ENCODE data around the gene SMPD1.
A peak's percentile ranks its signal among the peaks of the same experiment; 100 is the strongest.

The SMPD1 gene

GRCh38 chr11:6389905-6390717, at the start of gene SMPD1:
SMPD1 (plus strand) TSS chr11:6390474; CDS start chr11:6390599, 125 bp downstream.
- peak; percentile 57 for TF ChIP-seq ZFX (IDR thresholded peaks at IDR 0.05)
- TF ChIP-seq, protein P1, sequence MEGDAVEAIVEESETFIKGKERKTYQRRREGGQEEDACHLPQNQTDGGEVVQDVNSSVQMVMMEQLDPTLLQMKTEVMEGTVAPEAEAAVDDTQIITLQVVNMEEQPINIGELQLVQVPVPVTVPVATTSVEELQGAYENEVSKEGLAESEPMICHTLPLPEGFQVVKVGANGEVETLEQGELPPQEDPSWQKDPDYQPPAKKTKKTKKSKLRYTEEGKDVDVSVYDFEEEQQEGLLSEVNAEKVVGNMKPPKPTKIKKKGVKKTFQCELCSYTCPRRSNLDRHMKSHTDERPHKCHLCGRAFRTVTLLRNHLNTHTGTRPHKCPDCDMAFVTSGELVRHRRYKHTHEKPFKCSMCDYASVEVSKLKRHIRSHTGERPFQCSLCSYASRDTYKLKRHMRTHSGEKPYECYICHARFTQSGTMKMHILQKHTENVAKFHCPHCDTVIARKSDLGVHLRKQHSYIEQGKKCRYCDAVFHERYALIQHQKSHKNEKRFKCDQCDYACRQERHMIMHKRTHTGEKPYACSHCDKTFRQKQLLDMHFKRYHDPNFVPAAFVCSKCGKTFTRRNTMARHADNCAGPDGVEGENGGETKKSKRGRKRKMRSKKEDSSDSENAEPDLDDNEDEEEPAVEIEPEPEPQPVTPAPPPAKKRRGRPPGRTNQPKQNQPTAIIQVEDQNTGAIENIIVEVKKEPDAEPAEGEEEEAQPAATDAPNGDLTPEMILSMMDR (conservative IDR thresholded peaks at IDR 0.05) = no peak
- H3K27ac ChIP-seq = peak within 1 kb of the TSS; percentile 68

GRCh38 chr11:6345366-6345765, 44.9 kb upstream of the SMPD1 start:
- H3K27ac ChIP-seq = no peak overlapping the region
- TF ChIP-seq ZFX (IDR thresholded peaks at IDR 0.05) = no peak
- TF ChIP-seq, protein P1 (conservative IDR thresholded peaks at IDR 0.05) = no peak

DNA sequence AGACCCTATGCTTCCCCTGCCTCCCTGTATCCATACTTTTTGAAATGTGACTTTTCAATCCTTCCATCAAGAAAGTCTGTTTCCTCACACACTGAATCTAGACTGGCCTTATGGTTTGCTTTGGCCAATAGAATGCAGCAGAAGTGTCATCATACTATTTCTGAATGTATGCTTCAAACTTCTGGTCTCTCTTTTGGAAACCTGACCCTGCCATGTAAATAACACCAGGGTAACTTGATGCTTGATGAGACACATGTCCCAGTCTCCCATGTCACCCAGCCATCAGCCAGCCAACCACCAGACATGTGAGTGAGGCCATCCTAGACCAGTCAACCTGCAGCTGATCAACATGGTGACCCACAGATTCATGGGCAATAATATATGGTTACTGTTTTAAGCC, 40.2 kb upstream of the SMPD1 start:
- no peak for TF ChIP-seq ZFX (IDR thresholded peaks at IDR 0.05)
- TF ChIP-seq, protein P1 (conservative IDR thresholded peaks at IDR 0.05) = no peak

DNA sequence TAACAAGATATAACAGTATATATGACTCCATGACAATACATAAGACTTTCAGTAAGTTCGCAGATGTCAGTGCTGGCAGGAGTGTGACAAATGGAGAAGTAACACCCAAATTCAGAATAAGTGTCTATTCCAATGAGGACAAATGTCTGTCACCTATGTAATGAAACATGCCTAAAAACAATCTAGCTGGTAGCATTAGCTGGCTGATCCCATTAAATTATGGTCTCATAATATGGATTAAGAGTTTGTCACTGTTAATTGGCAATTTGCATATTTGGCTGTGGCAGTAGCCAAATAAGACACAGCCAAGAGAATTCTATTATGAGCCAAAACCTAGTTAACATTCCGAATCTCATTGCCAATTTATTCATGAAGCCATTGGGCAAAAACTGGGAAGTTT, 39.8 kb upstream of the SMPD1 start:
- H3K27ac ChIP-seq = no peak overlapping the region
- TF ChIP-seq ZFX (IDR thresholded peaks at IDR 0.05) = no peak
- TF ChIP-seq, protein P1 (conservative IDR thresholded peaks at IDR 0.05) = no peak

More for the DNA sequence above, 40.2 kb upstream of the SMPD1 start:
- no peak overlapping the region for H3K27ac ChIP-seq

DNA sequence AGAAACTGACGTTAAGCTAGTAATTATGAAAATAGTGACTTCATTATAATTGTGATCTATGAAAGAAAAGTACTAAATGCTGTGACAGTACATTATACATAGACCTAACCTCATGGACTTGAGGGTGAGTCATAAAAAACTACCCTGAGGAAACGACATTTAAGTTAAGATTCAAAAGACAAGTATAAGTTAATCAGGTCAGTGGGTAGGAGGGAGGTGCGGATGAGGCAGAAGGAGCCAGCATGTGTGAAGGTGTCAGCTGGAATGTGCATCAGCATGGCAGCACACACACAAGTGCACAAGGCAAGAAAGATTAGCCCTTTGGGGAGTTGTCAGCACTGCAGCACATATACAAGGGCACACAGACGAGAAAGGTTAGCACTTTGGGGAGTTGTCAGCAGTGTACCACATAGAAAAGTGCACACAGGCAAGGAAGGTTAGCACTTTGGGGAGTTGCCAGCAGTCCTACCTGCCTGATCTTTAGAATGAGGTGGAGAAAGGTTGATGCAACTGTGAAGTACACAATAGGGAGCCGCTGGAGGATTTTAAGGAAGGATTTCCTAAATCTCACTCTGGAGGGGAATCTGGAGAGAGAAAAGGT, 38.4 kb upstream of the SMPD1 start:
- no peak for TF ChIP-seq ZFX (IDR thresholded peaks at IDR 0.05)
- TF ChIP-seq, protein P1 (conservative IDR thresholded peaks at IDR 0.05) = no peak

GRCh38 chr11:6353367-6353987, 36.8 kb upstream of the SMPD1 start:
- TF ChIP-seq, protein P1 (conservative IDR thresholded peaks at IDR 0.05) = peak; percentile 97
- TF ChIP-seq ZFX (IDR thresholded peaks at IDR 0.05) = no peak
- H3K27ac ChIP-seq = no peak overlapping the region

More for the DNA sequence above, 38.4 kb upstream of the SMPD1 start:
- H3K27ac ChIP-seq = no peak overlapping the region
